ENCODE data around the gene SEC14L5.
"Not testable (repeated sequence)": the region's sequence is repeated elsewhere in the genome, so short reads cannot be mapped to it uniquely, and the experiment has no call there.

Gene SEC14L5

DNA sequence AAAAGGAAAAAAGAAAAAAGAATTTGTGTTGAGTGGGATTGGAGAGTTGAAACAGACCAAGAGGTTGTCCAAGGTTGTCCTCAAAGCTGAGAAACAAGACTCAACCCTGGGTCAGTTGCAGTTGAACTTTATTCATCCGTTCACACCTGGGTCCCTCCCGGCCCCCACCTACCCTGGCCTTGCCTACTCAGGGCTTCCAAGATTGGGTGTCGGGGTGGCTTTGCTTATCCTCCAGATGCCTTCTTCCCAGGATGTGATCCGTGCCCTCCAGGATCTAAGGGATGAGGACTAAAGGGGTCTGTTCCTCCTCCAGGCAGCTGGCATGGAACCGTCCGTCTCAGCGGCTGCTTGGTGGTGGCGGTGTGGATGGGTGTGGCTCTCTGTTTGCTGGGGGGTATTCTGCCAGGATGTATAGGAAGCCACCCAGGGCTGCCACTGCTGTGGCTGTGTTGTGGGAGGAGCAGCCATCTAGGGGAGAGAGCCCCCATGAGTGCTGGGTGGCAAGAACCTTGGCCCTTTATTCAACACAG lies 85.9 kb downstream of the SEC14L5 start:
- Mint-ChIP-seq H3K4me1 (no peaks in the 10 kb centered on the region), H3K36me3 (ENCODE audit: low read depth) (no peaks in the 10 kb centered on the region), H3K27ac (no peak overlapping the region), H3K27me3 (ENCODE audit: low read depth) (peaks cover 34% of the 10 kb centered on the region), H3K4me3 (no peak overlapping the region), H3K9me3 (no peaks in the 10 kb centered on the region)
- TF ChIP-seq, protein P1, sequence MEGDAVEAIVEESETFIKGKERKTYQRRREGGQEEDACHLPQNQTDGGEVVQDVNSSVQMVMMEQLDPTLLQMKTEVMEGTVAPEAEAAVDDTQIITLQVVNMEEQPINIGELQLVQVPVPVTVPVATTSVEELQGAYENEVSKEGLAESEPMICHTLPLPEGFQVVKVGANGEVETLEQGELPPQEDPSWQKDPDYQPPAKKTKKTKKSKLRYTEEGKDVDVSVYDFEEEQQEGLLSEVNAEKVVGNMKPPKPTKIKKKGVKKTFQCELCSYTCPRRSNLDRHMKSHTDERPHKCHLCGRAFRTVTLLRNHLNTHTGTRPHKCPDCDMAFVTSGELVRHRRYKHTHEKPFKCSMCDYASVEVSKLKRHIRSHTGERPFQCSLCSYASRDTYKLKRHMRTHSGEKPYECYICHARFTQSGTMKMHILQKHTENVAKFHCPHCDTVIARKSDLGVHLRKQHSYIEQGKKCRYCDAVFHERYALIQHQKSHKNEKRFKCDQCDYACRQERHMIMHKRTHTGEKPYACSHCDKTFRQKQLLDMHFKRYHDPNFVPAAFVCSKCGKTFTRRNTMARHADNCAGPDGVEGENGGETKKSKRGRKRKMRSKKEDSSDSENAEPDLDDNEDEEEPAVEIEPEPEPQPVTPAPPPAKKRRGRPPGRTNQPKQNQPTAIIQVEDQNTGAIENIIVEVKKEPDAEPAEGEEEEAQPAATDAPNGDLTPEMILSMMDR (IDR thresholded peaks at IDR 0.05; ENCODE audit: unreplicated experiment in 3 of 3) = no peak

DNA sequence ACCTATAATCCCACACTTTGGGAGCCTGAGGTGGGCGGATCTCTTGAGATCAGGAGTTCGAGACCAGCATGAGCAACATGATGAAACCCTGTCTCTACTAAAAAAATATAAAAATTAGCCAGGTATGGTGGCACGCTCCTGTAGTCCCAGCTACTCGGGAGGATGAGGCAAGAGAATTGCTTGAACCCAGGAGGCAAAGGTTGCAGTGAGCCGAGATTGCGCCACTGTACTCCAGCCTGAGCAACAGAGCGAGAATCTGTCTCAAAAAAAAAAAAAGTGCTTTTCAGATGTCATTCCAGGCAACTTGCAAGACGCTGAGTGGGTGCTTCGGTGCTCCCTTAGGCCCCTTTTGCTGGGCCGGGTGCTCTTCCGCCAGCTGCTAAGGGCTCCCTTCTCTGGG lies 86.5 kb downstream of the SEC14L5 start:
- H3K36me3 Mint-ChIP-seq (ENCODE audit: low read depth); H3K4me3 Mint-ChIP-seq; H3K27ac Mint-ChIP-seq; H3K9me3 Mint-ChIP-seq; H3K4me1 Mint-ChIP-seq: not testable (repeated sequence)
- peaks cover 33% of the 10 kb centered on the region for H3K27me3 Mint-ChIP-seq (ENCODE audit: low read depth)

DNA sequence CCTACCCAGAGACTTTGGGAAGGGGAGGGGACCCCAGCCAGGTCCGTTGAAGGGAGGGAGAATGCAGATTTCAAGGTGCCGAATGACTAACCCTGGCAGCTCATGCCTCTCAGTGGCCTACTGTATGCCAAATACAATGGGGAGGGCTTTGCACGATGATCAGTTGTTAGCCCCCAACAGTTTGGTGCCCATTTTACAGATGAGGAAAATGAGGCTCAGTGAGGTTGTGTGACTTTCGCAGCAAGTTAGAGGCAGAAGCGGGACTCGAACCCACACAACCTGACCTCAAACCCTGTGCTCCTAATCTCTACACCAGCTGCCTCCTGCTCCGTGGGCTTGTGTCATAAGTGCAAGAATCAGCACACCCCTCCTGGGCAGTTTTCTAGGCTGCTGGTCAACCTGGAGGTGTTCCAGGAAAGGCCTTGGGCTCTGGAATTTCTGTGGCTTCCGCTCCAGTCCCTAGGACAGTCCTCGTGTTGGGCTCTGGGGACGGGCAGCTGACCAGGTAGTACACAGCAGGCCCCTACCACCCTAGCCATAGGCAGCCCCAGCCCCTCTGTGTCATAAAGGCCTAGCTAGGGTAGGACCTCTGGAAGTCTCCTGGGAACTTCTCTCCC lies 87.5 kb downstream of the SEC14L5 start:
- H3K36me3 Mint-ChIP-seq (ENCODE audit: low read depth) = no peaks in the 10 kb centered on the region
- H3K9me3 Mint-ChIP-seq = peaks cover 4% of the 10 kb centered on the region
- H3K4me1 Mint-ChIP-seq = no peaks in the 10 kb centered on the region
- H3K27me3 Mint-ChIP-seq (ENCODE audit: low read depth) = peaks cover 25% of the 10 kb centered on the region
- H3K27ac Mint-ChIP-seq = no peak overlapping the region
- H3K4me3 Mint-ChIP-seq = no peak overlapping the region
- TF ChIP-seq, protein P1 (IDR thresholded peaks at IDR 0.05; ENCODE audit: unreplicated experiment in 3 of 3) = no peak

DNA sequence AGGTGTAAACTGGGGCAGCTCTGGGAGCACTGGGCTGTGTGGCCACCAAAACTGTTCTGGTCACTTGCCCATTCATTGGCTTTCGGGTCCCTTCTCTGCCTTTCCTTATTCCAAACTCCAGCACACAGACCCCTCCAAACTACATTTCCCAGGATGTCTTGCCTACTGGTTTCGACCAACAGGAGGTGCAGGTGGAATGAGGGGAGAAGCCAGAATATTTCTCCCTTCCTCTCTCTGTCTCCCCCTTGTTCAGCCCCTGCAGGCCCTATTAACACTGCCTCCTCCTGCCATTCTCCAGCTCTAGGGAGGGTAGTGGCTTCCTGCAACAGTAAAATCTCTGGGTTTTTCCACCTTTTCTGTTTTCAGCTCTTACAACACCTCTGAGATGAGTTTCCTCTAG lies 88.8 kb downstream of the SEC14L5 start:
- H3K4me3 Mint-ChIP-seq = no peak overlapping the region
- H3K36me3 Mint-ChIP-seq (ENCODE audit: low read depth) = no peaks in the 10 kb centered on the region
- TF ChIP-seq, protein P1 (IDR thresholded peaks at IDR 0.05; ENCODE audit: unreplicated experiment in 3 of 3) = no peak
- H3K9me3 Mint-ChIP-seq = peaks cover 4% of the 10 kb centered on the region
- H3K4me1 Mint-ChIP-seq = no peaks in the 10 kb centered on the region
- H3K27ac Mint-ChIP-seq = no peak overlapping the region
- peaks cover 12% of the 10 kb centered on the region for H3K27me3 Mint-ChIP-seq (ENCODE audit: low read depth)

DNA sequence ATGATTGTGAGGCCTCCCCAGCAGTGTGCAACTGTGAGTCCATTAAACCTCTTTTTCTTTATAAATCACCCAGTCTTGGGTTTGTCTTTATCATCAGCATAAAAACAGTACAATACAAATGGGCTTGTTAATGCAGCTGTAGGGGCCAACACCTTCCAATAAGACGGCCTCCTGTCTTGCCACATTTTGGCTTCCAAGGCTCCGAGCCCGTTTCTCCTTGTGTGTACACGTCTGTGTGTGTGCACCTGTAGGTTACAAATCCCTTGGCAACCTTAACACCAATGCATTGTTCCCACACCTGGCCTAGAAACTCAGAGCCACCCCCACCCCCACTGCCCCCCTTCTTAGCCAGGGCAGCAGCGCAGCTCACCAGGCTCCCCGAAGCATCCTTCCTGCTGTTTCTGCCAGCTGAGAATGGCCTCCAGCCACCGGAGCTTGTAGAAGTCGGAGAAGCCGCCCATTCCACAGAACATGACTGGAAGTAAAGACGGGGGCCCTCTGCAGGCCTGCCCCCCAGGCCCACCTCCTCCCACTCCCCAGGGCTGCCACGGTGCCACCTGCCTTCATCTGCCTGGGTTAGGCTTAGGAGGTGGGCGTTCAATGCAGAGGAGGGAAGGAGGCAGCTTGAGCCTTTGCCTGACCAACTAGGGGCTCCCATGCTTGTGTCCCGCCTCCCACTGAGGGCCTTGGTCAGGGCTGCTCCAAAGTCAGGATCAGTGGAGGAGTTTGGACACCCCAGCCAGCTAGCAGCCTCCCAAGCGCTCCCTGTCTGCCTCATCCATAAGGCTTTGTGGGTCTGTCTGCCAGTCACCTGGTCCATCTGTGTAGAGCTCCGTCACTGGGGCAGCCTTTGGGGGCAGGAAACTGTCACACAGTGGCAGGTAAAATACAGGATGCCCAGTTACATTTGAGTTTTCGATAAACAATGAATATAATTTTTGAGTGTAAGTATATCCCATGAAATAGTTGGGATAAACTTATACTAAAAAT lies 97.0 kb downstream of the SEC14L5 start:
- Mint-ChIP-seq H3K4me1 (no peaks in the 10 kb centered on the region), H3K36me3 (ENCODE audit: low read depth) (no peaks in the 10 kb centered on the region), H3K27ac (no peak overlapping the region), H3K9me3 (no peaks in the 10 kb centered on the region), H3K27me3 (ENCODE audit: low read depth) (peaks cover 5% of the 10 kb centered on the region), H3K4me3 (no peak overlapping the region)
- TF ChIP-seq, protein P1 (IDR thresholded peaks at IDR 0.05; ENCODE audit: unreplicated experiment in 3 of 3) = no peak

DNA sequence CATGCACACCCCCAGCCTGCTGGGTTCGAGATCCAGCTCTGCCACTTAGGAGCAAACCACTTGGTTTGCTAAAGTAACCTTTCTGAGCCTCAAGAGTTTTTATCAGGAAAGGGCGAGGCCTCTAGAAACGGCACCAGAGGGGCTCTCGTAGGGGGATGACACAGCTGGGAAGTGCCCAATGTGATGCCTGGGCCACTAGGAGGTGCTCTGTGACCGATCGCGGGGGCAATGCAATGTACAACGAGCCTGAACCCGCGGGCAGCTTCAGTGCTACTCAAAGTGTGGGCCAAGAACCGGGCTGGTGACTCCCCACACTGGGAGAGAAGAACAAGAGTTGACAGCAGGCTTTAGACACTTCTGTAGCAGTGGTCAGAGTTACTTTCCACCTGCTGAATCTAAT lies 98.2 kb downstream of the SEC14L5 start:
- TF ChIP-seq, protein P1 (IDR thresholded peaks at IDR 0.05; ENCODE audit: unreplicated experiment in 3 of 3) = peak in 1 of 3 experiments; percentile 14
- H3K9me3 Mint-ChIP-seq = no peaks in the 10 kb centered on the region
- H3K27me3 Mint-ChIP-seq (ENCODE audit: low read depth) = peaks cover 5% of the 10 kb centered on the region
- no peaks in the 10 kb centered on the region for H3K36me3 Mint-ChIP-seq (ENCODE audit: low read depth)
- H3K4me3 Mint-ChIP-seq = no peak overlapping the region
- H3K27ac Mint-ChIP-seq = no peak overlapping the region
- no peaks in the 10 kb centered on the region for H3K4me1 Mint-ChIP-seq
